Hepatocyte (in vitro differentiated cells): ENCODE results near the gene CIDEB. TPM values are rescaled to one million over a fixed set of nuclear protein-coding genes. Genes with fewer than 3 reads are reported as not detected.
A peak's percentile ranks its signal among the peaks of the same experiment; 100 is the strongest.

ENCODE experiments used
- DNase-seq: peaks from one replicate; pipeline ENCODE4 v3.0.0-alpha.2; 2016; ENCODE audit warnings: low spot score
- H2AFZ ChIP-seq: fragments of 200-600 bp; sonication (generic); 2 replicates; pipeline ENCODE4 v1.6.0; 2016; ENCODE audit warnings: antibody characterized with exemption, mild to moderate bottlenecking
- H3K27ac ChIP-seq: fragments of 200-600 bp; sonication (generic); 2 replicates; pipeline ENCODE4 v1.5.1; 2016; ENCODE audit warnings: mild to moderate bottlenecking
- H3K27me3 ChIP-seq: fragments of 200-600 bp; sonication (generic); 2 replicates; pipeline ENCODE4 v1.6.1; 2016
- H3K36me3 ChIP-seq: fragments of 200-600 bp; sonication (generic); replicated peaks from 2 replicates; pipeline ENCODE4 v1.5.1; 2016; ENCODE audit warnings: low read depth; ENCODE audit not compliant: insufficient read depth
- H3K4me1 ChIP-seq: fragments of 200-600 bp; sonication (generic); 2 replicates; pipeline ENCODE4 v1.5.1; 2016; ENCODE audit warnings: mild to moderate bottlenecking, moderate library complexity; ENCODE audit not compliant: insufficient read depth
- H3K4me2 ChIP-seq: fragments of 200-600 bp; sonication (generic); 2 replicates; pipeline ENCODE4 v1.6.0; 2016
- H3K4me3 ChIP-seq: fragments of 200-600 bp; sonication (generic); 2 replicates; pipeline ENCODE4 v1.5.1; 2016; ENCODE audit warnings: mild to moderate bottlenecking
- H3K79me2 ChIP-seq: fragments of 200-600 bp; sonication (generic); 2 replicates; pipeline ENCODE4 v1.6.0; 2017; ENCODE audit warnings: mild to moderate bottlenecking
- H3K9me2 ChIP-seq: fragments of 200-600 bp; sonication (generic); replicated peaks from 2 replicates; pipeline ENCODE4 v1.6.0; 2017; ENCODE audit warnings: mild to moderate bottlenecking; ENCODE audit not compliant: insufficient read depth
- H3K9me3 ChIP-seq: fragments of 200-600 bp; sonication (generic); 2 replicates; pipeline ENCODE4 v1.5.1; 2016; ENCODE audit warnings: low read depth, mild to moderate bottlenecking
- H4K20me1 ChIP-seq: fragments of 200-600 bp; sonication (generic); 2 replicates; pipeline ENCODE4 v1.6.0; 2016; ENCODE audit warnings: mild to moderate bottlenecking; ENCODE audit not compliant: insufficient read depth, poor library complexity, severe bottlenecking
- EZH2 ChIP-seq: fragments of 200-600 bp; sonication (generic); IDR thresholded peaks from 2 replicates; pipeline ENCODE4 v1.6.1; 2016; ENCODE audit warnings: antibody characterized with exemption, mild to moderate bottlenecking, borderline replicate concordance
- EZH2phosphoT487 ChIP-seq: fragments of 200-600 bp; sonication (generic); IDR thresholded peaks from one replicate; pipeline ENCODE4 v1.6.1; 2018; ENCODE audit warnings: antibody characterized with exemption, mild to moderate bottlenecking, low read depth, moderate library complexity; ENCODE audit not compliant: unreplicated experiment, severe bottlenecking
- WGBS: methylation state at CpG from one replicate; pipeline ENCODE4 v1.1.6; 2016; ENCODE audit warnings: low lambda C conversion rate; ENCODE audit errors: missing lambda C conversion rate; 5-methylcytosine and 5-hydroxymethylcytosine counted together
- polyA plus RNA-seq: library from polyadenylated mRNA; unstranded; fragments of >200 nt; fragmentation: Nextera tagmentation; extraction: Ambion mirVana; gene quantifications from 2 replicates; pipeline ENCODE4 v1.2.1, GENCODE V29; 2016
- total RNA-seq: library from RNA; depleted of rRNA; stranded (reverse); fragments of >200 nt; gene quantifications from 2 replicates; pipeline ENCODE4 v1.2.3, GENCODE V29; 2014
- TF ChIP-seq, protein P1 (sequence below): fragments of 200-600 bp; sonication (generic); IDR thresholded peaks from 2 replicates; pipeline ENCODE4 v1.5.1; 2016; ENCODE audit warnings: antibody characterized with exemption, mild to moderate bottlenecking; ENCODE audit not compliant: poor library complexity

The CIDEB gene
- total and polyA plus RNA-seq, 2 experiments from 2014 or later = 43.0 to 59.9 TPM

DNA sequence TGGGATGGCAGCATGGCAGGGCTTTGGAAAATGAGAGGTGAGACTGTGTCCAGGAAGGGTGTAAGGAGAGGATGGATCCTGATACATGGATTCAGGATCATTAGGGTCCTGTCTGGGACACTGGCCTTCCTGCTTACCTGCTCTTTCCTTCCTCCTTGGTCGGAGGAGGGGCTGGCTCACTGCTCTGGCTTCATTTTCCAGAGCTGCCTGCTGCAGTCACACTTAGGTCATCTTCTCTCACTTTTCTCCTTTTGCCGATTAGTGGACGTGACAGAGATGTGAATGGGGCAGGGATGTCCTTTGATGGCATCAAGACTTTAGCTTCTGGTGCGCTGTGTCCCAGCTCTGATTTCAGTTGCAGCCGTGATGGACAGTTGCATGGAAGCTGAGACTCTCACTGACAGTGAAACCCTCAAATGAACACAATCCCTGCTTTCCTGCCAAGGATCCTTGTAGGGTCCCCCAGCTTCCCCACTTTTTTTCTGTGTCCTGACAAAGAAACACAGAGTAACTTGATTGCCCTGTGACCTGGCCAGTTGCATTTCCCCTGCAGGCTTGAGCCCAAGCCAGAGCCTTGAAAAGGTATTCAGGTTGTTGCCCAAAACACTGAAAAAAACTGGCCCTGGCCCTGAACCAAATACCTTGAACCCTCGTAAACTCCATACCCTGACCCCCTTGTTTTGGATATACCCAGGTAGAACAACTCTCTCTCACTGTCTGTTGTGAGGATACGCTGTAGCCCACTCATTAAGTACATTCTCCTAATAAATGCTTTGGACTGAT is 756 bp upstream of the CIDEB start:
- TF ChIP-seq EZH2phosphoT487 = no peak
- TF ChIP-seq, protein P1, sequence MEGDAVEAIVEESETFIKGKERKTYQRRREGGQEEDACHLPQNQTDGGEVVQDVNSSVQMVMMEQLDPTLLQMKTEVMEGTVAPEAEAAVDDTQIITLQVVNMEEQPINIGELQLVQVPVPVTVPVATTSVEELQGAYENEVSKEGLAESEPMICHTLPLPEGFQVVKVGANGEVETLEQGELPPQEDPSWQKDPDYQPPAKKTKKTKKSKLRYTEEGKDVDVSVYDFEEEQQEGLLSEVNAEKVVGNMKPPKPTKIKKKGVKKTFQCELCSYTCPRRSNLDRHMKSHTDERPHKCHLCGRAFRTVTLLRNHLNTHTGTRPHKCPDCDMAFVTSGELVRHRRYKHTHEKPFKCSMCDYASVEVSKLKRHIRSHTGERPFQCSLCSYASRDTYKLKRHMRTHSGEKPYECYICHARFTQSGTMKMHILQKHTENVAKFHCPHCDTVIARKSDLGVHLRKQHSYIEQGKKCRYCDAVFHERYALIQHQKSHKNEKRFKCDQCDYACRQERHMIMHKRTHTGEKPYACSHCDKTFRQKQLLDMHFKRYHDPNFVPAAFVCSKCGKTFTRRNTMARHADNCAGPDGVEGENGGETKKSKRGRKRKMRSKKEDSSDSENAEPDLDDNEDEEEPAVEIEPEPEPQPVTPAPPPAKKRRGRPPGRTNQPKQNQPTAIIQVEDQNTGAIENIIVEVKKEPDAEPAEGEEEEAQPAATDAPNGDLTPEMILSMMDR = no peak
- TF ChIP-seq EZH2 = no peak
- Histone ChIP-seq H3K4me3 (no peak overlapping the region), H3K79me2 (peaks cover 2% of the 10 kb centered on the region), H3K27ac (peak overlapping the region; percentile 98), H3K36me3 (no peaks in the 10 kb centered on the region), H3K4me2 (peak overlapping the region; percentile 76), H2AFZ (no peak overlapping the region), H3K27me3 (no peaks in the 10 kb centered on the region), H4K20me1 (no peaks in the 10 kb centered on the region), H3K4me1 (peaks cover 5% of the 10 kb centered on the region), H3K9me3 (no peaks in the 10 kb centered on the region), H3K9me2 (no peaks in the 10 kb centered on the region)
- WGBS = 86% methylated on average over 7 of the region's 7 CpGs
- DNase-seq = no peak

DNA sequence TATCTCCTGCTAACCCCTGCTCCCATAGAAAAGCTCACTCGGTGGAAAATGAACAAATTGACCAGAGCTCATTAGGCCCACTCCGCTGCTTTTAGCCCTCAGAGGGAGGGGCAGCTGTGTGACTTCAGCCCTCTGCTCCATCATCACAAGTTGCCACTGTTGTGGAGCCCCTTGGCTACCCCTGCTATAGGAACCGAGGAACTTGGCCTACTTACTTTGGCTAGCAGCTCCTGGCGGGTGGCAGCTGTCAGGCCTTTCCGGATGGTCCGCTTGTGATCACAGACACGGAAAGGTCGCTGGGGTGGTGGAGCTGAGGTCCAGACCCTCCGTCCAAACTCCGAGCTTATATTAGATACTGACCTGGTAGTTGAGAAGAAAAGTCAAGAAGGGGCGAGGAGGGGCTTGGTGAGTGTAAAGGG is 612 bp downstream of the CIDEB start:
- Histone ChIP-seq H3K79me2 (peaks cover 2% of the 10 kb centered on the region), H3K27ac (peak overlapping the region; percentile 98), H3K4me2 (peak overlapping the region; percentile 76), H3K9me3 (no peaks in the 10 kb centered on the region), H2AFZ (no peak overlapping the region), H3K9me2 (no peaks in the 10 kb centered on the region), H3K36me3 (no peaks in the 10 kb centered on the region), H3K27me3 (no peaks in the 10 kb centered on the region), H3K4me3 (peak overlapping the region; percentile 12), H3K4me1 (peaks cover 5% of the 10 kb centered on the region), H4K20me1 (no peaks in the 10 kb centered on the region)
- TF ChIP-seq EZH2phosphoT487 = no peak
- TF ChIP-seq, protein P1 = no peak
- no peak for TF ChIP-seq EZH2
- 76% methylated on average over 11 of the region's 11 CpGs for WGBS
- no peak for DNase-seq

DNA sequence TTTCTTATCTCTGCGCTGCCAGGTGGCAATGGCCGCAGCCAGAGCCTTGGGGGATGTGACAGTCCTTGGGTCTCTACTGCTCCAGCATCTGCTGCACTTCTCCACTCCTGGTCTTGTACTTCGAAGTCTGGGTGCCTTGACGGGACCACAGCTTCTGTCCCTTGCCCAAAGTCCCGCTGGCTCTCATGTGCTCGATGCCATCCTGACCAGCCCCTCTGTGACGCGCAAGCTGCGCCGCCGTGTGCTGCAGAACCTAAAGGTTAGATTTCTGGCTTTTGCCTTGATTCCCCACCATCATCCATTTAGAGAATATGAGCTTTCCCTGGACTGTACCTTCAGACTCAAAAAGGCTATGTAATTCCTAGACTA is 3.8 kb downstream of the CIDEB start:
- peaks cover 14% of the 10 kb centered on the region for H3K4me1 ChIP-seq
- H3K9me3 ChIP-seq = no peaks in the 10 kb centered on the region
- 99% methylated on average over 11 of the region's 11 CpGs for WGBS
- no peak overlapping the region for H2AFZ ChIP-seq
- no peak overlapping the region for H3K4me3 ChIP-seq
- peaks cover 22% of the 10 kb centered on the region for H3K79me2 ChIP-seq
- DNase-seq = no peak
- H3K9me2 ChIP-seq = no peaks in the 10 kb centered on the region
- no peaks in the 10 kb centered on the region for H3K36me3 ChIP-seq
- no peak overlapping the region for H3K27ac ChIP-seq
- no peaks in the 10 kb centered on the region for H4K20me1 ChIP-seq
- H3K4me2 ChIP-seq = no peak overlapping the region
- TF ChIP-seq, protein P1 = no peak
- TF ChIP-seq EZH2 (no peak), EZH2phosphoT487 (no peak)
- no peaks in the 10 kb centered on the region for H3K27me3 ChIP-seq
